ENCODE data around the gene CFAP70.

GRCh38 chr10:73246322-73246645, 112.4 kb downstream of the CFAP70 start:
- TF ChIP-seq MAX (IDR thresholded peaks at IDR 0.05) (no peak), REST (IDR thresholded peaks at IDR 0.05; ENCODE audit: low read depth) (no peak), CREB1 (IDR thresholded peaks at IDR 0.05; ENCODE audit: low read depth) (no peak), TCF12 (IDR thresholded peaks at IDR 0.05; ENCODE audit: low read depth) (no peak), TEAD4 (IDR thresholded peaks at IDR 0.05) (no peak), FOXM1 (IDR thresholded peaks at IDR 0.05; ENCODE audit: borderline replicate concordance, low read depth) (no peak), CEBPB (IDR thresholded peaks at IDR 0.05) (no peak), ZBTB7A (IDR thresholded peaks at IDR 0.05; ENCODE audit: low read depth) (no peak), NFIC (IDR thresholded peaks at IDR 0.05) (no peak), RAD21 (IDR thresholded peaks at IDR 0.05; ENCODE audit: low read depth) (no peak; the same call in 1 of the 2 replicates)
